Stimulated activated CD4-positive, alpha-beta T cell treated with anti-CD3 and anti-CD28 coated beads, Interleukin-4, amount 100 ng/mL, for 48 hours (primary cell): ENCODE data around the gene PAPOLA.

ENCODE experiments used
- DNase-seq, 2 donors: peaks; one replicate each; pipeline ENCODE4 v3.0.0-alpha.2; 2020; ENCODE audit warnings: low read depth in 2 of 2

Gene PAPOLA

DNA sequence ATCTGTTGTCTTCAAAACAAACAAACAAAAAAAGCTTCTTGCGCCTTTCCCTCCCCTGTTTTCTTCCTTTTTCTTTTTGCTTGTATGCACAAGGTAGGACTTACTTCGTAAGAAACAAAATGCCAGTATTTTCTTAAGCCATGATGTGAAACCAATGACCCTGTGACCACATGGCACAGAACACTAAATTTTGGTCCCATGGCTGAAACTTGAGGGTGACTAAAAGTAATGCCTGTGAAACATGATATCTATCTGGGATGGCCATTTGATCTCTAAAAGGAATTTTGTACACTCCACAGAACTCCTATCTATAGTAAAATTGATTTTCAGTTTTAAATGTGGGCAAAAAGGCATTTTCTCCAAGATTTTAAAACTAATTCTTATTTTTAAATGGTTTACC is 63.6 kb downstream of the PAPOLA start:
- DNase-seq = no peak

GRCh38 chr14:96567289-96567899 is 65.2 kb downstream of the PAPOLA start:
- no peak for DNase-seq

DNA sequence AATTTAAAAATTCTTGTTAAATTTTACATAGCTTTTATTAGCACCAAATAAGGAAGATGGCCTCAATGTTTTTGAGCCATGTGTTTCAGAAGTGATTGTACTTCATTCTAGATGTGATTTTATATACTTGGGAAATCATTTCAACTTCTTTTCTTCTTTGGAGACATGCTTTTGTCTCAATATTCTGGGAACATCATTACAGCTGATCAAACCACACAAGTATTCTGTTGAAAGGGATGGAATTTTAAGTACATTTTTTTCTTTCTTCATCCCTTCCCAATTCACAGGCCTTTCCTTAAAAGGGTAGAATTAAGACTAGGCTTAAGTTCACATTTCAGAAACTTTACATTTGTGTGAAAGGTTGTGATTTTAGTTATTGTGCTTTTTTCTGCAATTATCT is 66.4 kb downstream of the PAPOLA start:
- DNase-seq = no peak

DNA sequence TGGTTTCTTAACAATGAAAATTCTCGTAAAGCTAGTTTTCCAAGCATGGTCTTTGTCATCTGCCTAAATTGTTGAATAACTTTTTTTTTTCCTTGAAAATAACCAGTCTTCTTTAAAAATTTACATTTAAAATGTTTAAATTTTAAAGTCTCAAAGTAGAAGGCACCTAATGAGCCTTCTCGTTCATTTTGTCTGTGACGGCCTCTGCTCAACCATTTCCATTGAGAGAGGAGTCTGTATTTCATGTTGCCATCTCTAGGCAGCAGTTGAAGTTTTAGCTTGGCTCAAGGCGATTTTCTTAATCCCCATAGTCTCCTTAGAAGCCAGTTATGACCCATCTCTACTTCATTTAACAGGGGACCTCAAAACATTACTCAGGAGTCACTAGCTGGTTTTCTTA is 69.1 kb downstream of the PAPOLA start:
- DNase-seq = no peak

- no peak for DNase-seq
These were observed 71.4 kb downstream of the PAPOLA start for GRCh38 chr14:96573473-96574100.

DNA sequence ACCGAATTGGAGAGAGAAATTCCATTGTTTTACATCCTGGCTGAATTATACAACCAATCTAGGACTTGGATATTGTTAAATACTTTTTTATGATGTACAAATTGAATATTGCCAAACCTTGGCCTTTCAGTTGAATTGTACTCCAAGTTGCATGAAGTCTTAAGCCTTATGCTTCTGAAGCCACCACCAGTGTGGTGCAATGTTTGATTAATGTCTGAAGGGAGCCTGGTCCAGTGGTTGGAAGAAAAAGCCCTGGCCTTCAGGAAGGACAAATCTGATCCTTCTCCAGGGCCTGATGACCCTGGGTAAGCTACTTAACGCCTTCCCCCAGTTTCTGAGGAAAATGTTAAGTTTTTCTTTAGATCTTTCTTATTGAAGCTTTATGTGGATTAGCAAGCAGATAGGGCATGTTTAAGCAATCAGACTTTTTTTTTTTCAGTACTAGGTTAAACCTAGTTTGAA is 72.0 kb downstream of the PAPOLA start:
- no peak for DNase-seq

- no peak for DNase-seq
These were observed 72.8 kb downstream of the PAPOLA start for GRCh38 chr14:96574633-96575632.

DNA sequence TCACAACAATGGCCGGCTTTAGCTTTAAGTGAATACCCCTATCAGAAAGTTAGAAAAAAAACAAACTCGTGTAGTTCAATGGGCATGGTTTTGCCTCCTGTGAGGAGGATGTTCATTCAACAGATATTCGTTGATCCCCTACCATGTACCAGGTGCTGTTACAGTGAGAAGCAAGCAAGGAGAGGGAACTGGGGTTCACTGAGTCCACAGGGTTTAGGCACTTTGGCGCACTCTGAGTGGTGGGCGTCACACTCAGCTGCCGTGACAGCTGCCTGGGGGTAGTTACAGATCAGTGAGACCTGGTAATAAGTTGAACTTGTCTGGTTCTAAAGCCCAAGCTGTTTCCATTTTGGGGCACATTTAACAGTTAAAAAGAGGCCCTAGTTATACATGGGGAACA is 74.2 kb downstream of the PAPOLA start:
- no peak for DNase-seq

DNA sequence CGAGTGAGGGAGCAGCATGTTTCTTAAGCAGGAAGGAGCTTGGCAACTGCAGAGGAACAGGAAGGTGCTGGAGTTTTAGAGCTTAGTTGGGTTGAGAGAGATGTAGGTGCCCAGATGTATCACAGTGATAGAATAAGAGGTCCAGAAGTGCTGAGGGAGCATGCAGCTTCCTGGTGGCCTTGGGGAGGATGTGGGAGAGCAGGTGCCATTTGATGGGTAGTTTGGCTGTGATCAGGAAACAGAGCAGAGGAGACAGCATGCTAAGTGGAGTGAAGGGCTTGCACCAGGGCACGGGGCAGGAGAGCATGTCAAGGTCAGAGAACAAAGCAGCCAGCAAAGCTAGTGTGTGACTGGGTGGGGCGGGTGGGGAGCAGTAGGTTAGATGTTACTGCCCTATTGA is 74.8 kb downstream of the PAPOLA start:
- no peak for DNase-seq

DNA sequence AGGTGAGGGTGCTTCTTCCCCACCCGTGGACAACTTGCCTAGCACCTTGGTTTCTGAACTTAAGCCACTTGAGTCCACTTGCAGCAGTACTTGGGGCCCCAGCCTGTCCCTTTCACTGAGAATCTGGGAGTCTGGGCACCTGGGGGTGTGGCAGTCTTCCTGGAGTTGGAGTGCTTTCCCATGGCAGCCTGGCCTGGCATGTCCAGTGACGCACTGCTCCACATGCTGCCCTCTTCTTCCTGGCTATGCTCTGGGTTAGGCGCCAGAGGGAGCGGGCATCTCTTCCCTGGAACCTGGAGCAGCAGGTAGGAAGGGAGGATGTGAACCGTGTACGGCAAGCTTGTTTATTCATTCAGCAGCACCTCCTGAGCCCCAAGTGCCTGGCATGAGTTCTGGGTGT is 76.4 kb downstream of the PAPOLA start:
- DNase-seq = no peak

GRCh38 chr14:96579358-96579757 is 77.2 kb downstream of the PAPOLA start:
- DNase-seq = no peak

DNA sequence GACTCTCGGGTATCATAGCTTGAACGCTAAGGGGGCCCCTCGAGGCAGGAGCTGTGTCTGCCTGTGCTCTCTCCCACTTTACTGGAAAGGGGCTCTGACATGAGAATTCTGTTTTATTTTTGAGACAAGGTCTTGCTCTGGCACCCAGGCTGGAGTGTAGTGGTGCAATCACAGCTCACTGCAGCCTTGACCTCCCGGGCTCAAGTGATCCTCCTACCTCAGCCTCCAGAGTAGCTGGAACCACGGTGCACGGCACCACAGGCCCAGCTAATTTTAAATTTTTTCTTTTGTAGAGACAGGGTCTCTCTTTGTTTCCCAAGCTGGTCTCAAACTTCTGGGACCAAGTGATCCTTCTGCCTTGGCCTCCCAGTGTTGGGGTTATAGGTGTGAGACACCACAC is 77.7 kb downstream of the PAPOLA start:
- no peak for DNase-seq

DNA sequence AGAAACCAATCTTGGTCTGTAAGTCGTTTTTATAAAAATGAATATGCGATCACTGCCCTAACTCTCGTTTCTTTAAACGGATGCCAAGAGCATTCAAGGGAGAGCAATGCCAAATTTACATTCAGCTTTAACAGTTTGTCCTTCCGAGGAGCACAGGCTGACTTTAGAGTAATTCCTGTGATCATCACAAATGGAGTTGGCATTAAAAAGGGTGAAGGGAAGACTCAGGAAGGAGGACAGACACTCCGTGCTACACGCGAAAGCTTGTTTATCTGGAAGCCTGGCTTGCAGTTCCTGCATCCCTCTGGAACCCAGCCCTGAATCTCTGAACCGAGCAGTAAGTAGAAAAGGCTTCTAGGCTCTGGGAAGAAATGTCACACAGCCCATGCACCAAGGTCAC is 78.4 kb downstream of the PAPOLA start:
- DNase-seq = no peak

DNA sequence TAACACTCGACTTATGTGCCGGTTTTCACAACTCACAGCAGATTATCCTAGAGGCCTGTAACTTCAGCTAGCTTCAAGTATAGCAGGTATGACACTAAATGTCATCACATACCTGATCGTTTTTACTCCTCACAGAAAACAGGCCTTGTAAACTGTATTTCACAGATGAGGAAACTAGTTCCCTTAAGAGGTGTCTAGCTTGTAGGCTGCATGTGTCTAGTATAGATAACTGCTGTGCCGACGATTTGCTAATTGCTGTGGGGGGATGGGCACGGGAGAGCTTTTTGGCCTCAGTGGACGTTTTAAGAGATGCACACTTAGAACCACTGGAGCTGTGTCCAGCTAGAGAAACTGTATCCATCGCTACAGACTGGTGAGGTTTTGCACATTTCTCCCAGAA is 78.8 kb downstream of the PAPOLA start:
- DNase-seq = no peak

DNA sequence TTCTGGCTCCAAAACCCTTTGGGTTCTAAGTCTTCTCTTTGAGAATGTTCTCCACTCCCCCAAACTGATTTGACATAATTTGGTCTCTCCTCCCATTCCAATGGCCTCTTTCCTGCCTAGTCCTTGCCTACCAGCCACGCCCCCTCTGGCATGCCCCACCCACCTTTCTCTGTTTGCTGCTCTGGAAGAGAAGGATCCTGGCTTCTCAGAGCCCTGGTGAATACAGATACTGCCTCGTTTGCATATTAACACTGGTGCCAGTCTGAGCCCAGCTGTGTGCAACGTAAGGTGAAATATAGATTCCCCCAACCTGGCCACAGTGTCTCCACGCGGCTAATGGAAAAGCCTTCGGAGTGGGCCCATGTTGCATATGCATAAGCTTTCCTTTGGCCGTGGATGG is 79.7 kb downstream of the PAPOLA start:
- DNase-seq = no peak

DNA sequence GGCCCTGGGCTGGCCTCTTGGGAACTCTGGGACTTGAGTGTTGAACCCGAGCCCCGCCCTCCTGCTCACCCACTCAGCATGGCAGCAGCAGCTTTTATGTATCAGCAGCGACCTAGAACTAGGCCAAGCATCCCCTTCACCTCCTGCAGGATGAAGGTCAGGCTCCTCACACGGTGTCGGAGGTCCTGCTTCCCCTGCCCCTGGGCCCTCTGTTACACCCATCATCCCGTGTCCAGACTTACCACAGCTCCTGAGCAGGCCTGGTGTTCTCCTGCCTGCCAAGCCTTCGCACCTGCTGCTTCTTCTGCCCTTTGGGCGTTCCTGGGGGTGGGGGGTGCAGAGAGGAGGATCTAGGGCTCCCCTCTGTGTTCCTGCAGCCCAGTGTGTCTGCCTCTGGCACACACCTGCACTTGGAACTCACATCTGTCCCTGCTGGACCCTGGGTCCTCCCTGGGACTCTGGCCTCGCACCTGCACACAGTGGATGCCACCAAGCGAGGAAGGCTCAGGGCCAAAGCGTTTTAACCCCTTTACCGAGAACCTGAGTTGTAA is 80.3 kb downstream of the PAPOLA start:
- no peak for DNase-seq

DNA sequence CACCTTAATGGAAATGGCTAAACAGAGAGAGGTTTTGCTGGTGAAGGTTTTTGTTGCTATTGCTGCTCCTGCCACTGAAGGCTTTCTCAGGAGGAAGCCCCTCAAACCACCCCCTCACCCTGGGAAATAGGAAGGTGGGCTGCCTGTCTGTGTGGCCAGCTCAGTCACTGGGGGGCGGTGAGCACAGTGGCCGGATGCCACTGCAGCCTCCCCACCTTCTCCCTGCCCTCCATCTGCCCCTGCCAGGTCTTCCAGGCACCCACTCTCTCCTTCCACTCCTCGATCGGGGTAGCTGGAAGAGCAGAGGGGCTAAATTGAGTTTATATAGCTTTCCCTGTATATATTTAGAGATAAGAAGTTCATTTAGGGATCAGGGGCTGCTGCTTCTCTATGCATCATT is 80.8 kb downstream of the PAPOLA start:
- DNase-seq = no peak

- no peak for DNase-seq
These were observed 81.4 kb downstream of the PAPOLA start for GRCh38 chr14:96583569-96584041.

DNA sequence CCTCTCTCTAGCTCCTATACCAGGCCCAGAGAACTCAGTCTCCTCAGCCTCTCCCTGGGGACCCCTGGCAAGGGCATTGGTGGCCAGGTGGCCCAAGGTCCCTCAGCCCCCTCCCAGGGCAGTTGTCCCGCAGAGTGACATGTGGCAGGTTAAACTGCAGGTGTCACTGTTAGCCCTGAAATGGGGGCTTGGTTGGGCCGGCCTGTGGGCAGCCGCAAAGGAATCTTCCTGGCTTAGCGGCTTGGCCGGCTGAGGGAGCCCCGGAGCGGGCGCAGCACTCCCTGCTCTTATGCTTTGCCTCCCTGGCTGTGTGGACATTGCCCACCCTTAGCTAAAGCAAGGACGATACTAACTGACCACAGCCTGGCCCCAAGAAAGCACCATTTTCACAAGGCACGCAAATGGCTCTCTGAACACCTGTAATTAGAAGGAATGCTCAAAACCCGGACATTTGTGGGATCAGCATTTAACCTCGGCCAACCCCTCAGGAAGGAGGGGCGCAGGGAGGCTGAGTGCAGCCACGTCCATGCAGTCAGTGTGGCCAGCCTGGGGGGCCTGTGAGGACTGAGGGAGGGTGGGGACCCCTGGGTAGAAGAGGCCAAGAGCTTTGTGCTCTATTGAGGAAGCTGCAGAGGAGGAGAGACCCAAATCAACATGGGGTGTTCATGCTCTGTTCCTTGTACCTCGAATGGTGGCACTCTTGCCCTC is 82.2 kb downstream of the PAPOLA start:
- DNase-seq = peak; percentile 13 to 22

DNA sequence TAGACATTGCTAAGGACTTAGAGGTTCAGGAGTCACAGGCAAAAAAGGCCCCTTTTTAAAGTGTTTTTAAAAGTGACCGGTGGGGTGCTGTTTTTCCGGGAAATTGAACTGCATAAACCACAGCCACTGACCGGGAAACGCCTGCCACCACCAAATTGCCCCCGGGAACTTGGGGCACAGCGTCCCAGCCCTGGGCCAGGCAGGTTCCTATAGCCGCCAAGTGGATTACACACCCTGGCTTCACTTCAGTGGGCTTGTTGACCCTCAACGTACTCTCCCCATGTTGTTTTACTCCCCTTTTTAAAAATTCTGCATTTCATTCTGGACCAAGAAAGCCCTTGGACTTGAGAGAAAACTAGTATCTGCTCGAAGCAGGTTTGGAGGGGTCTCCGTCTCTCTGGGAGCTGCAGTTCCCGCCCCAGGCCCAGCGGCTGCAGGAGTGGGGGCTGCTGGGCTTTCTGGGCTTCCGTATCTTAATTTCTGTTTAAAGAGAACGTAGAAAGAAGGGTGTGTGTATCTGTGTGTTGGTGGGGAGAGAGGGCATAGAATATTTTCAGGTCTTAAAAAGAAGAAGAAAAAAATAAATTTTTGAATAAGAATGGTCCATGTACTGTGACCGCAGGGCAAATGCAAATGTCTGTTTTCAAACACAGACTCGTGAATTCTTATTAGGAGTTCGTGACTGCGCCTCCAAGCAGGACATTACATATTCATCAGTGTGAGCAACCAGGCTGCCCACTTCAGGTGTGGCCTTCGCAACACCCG is 82.9 kb downstream of the PAPOLA start:
- no peak for DNase-seq

DNA sequence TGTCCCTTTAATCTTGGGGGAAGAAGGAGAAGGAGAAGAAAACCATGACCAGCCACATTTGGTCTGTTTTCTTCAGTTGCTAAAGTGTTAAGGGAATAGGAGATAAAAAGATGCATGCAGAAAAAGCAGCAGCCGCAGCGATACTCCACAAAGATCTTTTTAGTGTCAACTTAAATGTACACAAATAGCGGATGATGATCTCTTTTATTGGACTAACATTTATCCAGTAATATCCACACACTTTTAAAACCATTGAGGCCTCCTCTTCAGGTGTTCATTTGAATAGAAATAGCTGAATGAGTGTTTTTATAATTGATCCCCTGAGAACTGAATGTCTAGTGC is 83.5 kb downstream of the PAPOLA start:
- DNase-seq = no peak
